ENCODE results near the gene CLEC11A. TPM values are rescaled to one million over a fixed set of nuclear protein-coding genes. Genes with fewer than 3 reads are reported as not detected.
"Not testable (repeated sequence)": the region's sequence is repeated elsewhere in the genome, so short reads cannot be mapped to it uniquely, and the experiment has no call there.

CLEC11A gene
- total and polyA plus RNA-seq, 2 experiments from 2014 or later: 16.6 to 26.7 TPM

GRCh38 chr19:50739914-50740426, 16.8 kb downstream of the CLEC11A start:
- Histone ChIP-seq H3K4me3 (no peak overlapping the region), H3K4me1 (ENCODE audit: low read depth) (no peaks in the 10 kb centered on the region), H3K9me3 (ENCODE audit: low read depth) (no peaks in the 10 kb centered on the region), H3K27ac (no peak overlapping the region), H3K27me3 (no peaks in the 10 kb centered on the region), H3K36me3 (no peaks in the 10 kb centered on the region)
- TF ChIP-seq CTCF (IDR thresholded peaks at IDR 0.05; ENCODE audit: low read depth, low read length): no peak
- DNase-seq (ENCODE audit: low read depth in 1 of 2, low spot score in 1 of 2): no peak

- DNase-seq (ENCODE audit: low read depth in 1 of 2, low spot score in 1 of 2): peak in 1 of 2 donors; percentile 22
- Histone ChIP-seq H3K9me3 (ENCODE audit: low read depth) (no peaks in the 10 kb centered on the region), H3K4me3 (no peak overlapping the region), H3K27ac (no peak overlapping the region), H3K4me1 (ENCODE audit: low read depth) (no peaks in the 10 kb centered on the region), H3K36me3 (no peaks in the 10 kb centered on the region), H3K27me3 (no peaks in the 10 kb centered on the region)
- no peak for TF ChIP-seq CTCF (IDR thresholded peaks at IDR 0.05; ENCODE audit: low read depth, low read length)
These were observed 18.2 kb downstream of the CLEC11A start for GRCh38 chr19:50741179-50741933.

GRCh38 chr19:50743537-50743936, 20.4 kb downstream of the CLEC11A start:
- no peak overlapping the region for H3K27ac ChIP-seq
- H3K4me1 ChIP-seq (ENCODE audit: low read depth): no peaks in the 10 kb centered on the region
- H3K27me3 ChIP-seq: no peaks in the 10 kb centered on the region
- H3K9me3 ChIP-seq (ENCODE audit: low read depth): no peaks in the 10 kb centered on the region
- no peak for TF ChIP-seq CTCF (IDR thresholded peaks at IDR 0.05; ENCODE audit: low read depth, low read length)
- no peak for DNase-seq (ENCODE audit: low read depth in 1 of 2, low spot score in 1 of 2)
- H3K36me3 ChIP-seq: no peaks in the 10 kb centered on the region
- no peak overlapping the region for H3K4me3 ChIP-seq

- Histone ChIP-seq H3K27me3 (no peaks in the 10 kb centered on the region), H3K27ac (no peak overlapping the region), H3K9me3 (ENCODE audit: low read depth) (no peaks in the 10 kb centered on the region), H3K4me3 (no peak overlapping the region), H3K4me1 (ENCODE audit: low read depth) (no peaks in the 10 kb centered on the region), H3K36me3 (no peaks in the 10 kb centered on the region)
- no peak for DNase-seq (ENCODE audit: low read depth in 1 of 2, low spot score in 1 of 2)
- no peak for TF ChIP-seq CTCF (IDR thresholded peaks at IDR 0.05; ENCODE audit: low read depth, low read length)
These were observed 22.1 kb downstream of the CLEC11A start for GRCh38 chr19:50745221-50745620.

GRCh38 chr19:50747141-50747540, 24.0 kb downstream of the CLEC11A start:
- DNase-seq (ENCODE audit: low read depth in 1 of 2, low spot score in 1 of 2); H3K4me1 ChIP-seq (ENCODE audit: low read depth); H3K9me3 ChIP-seq (ENCODE audit: low read depth); H3K4me3 ChIP-seq; H3K36me3 ChIP-seq; H3K27me3 ChIP-seq; H3K27ac ChIP-seq: not testable (repeated sequence)

- Histone ChIP-seq H3K4me1 (ENCODE audit: low read depth) (no peaks in the 10 kb centered on the region), H3K27me3 (no peaks in the 10 kb centered on the region), H3K27ac (no peak overlapping the region), H3K4me3 (no peak overlapping the region), H3K9me3 (ENCODE audit: low read depth) (no peaks in the 10 kb centered on the region), H3K36me3 (no peaks in the 10 kb centered on the region)
- DNase-seq (ENCODE audit: low read depth in 1 of 2, low spot score in 1 of 2): no peak
- no peak for TF ChIP-seq CTCF (IDR thresholded peaks at IDR 0.05; ENCODE audit: low read depth, low read length)
These were observed 26.3 kb downstream of the CLEC11A start for GRCh38 chr19:50749490-50749889.
